ENCODE measurements around the gene RHEBL1.

RHEBL1 gene

GRCh38 chr12:49018261-49019119 is 51.3 kb downstream of the RHEBL1 start, which contains the start of gene PRKAG1:
PRKAG1 (minus strand) TSS chr12:49018776; CDS start chr12:49018740, 36 bp downstream.
- DNase-seq: peak; percentile 78

- no peak for DNase-seq
These were observed 51.9 kb downstream of the RHEBL1 start for GRCh38 chr12:49017891-49018260.

- no peak for DNase-seq
These were observed 54.6 kb downstream of the RHEBL1 start for GRCh38 chr12:49015196-49015595.

All from NCI-H1105 (cell line).